Midbrain (tissue), 1 donor: ENCODE measurements around the gene IRX3.

ENCODE experiments used
- DNase-seq: peaks from one replicate; lab custom pipeline; 2025; lab: John Stamatoyannopoulos, UW

The IRX3 gene

DNA sequence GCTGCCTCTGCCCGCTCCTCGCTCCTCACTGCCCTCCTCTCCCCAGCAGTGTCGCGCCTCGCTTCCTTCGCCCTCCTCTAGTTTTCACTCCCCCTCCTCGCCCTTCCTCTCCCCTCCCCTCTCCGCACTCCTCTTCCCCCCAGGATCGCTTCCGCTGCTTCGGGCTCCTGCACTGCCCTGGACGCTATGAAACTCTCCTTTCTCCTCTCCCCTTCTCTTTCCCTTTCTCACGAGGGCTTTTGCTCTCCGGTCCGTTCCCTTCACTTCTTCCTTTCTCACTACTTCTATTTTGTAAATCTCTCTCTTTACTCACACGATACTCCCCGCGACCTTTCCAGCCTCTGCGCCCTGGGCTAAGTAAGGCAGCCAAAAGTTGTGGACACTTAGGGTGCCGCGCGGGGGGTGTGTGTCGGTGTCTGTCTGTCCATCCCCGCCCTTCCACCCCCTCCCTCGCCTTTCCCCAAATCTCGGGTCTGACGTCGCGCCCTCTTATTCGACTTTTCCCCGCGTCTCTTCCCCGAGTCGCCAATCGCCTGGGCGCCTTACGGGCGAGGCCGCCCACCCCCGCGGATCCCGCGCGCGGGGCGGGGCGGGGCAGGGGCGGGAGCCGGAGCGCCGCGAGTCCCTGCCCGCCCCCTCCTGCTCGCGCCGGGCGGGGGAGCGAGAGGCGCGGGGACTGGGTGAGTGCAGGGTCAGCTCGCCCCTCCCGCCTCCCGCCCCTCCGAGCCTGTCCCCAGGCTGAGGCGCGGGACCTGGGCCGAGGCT lies at the start of gene IRX3:
Gene IRX3, minus strand, starts transcription at position 422 of the 765 bp plus-strand sequence. CDS start 737 bp downstream, outside the sequence.
- DNase-seq = peak; percentile 69

DNA sequence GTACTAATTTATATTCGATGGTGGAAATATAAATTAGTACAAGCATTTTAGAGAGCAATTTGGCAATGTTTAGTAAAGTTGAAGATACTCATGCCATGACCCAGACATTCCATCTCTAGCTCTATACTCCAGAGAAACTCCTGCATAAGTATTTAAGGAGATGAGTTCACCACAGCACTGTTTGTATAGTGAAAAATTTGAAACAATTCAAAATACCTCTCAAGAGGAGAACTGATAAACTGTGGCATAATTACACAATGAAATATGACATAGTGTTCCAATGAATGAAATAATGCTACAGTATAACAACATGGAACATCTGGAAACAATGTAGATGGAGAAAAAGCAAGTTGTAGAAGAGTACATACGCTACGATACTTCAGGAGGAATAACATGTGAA lies 48.6 kb upstream of the IRX3 start:
- no peak for DNase-seq

DNA sequence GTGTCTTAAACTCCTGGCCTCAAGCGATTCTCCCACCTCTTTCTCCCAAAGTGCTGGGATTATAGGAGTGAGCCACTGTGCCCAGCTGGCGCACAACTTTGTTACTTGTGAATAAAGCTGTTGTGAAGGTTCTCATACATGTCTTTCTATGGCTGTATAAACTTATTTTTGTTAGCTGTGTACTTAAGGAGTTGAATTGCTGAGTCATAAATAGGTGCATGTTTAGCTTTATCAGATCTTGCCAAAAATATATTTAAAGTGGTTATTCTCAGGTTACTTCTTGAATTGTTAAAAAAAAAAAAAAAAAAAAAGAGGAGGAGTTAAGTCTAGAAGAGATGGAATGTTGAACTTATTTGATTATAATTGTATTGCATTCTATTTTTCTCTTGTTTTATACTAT lies 47.6 kb upstream of the IRX3 start:
- DNase-seq = no peak

DNA sequence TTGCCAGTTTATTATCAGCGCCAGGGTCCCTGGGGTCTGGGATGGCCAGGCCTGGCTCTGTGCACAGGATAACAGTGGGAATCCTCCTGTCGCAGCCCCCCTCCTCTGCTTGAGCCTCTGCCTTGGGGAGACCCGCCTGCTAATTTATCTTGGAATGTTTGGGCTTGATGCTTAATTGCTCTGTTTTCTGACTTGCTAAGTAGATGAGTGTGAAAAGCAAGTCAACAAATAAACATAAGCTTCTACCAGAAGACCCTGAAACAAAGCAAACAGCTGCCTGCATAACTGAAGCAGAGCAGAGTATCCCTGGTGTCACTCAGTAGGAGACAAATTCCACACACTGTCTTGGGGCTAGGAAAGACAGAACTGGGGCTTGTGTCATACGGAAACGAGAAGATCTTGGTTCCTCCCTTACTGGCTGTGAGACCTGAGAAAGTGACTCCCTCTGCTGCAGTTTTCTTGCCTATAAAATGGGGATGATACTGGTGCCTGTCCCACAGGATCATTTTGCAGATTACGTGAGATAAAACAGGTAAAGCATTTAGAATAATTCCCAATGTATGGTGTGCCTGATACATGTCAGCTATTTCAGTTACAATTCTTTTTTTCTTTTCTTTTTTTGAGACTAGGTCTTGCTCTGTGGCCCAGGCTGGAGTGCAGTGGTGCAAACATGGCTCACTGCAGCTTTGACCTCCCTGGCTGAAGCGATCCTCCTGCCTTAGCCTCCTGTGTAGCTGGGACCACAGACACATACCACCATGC lies 44.8 kb upstream of the IRX3 start:
- no peak for DNase-seq

DNA sequence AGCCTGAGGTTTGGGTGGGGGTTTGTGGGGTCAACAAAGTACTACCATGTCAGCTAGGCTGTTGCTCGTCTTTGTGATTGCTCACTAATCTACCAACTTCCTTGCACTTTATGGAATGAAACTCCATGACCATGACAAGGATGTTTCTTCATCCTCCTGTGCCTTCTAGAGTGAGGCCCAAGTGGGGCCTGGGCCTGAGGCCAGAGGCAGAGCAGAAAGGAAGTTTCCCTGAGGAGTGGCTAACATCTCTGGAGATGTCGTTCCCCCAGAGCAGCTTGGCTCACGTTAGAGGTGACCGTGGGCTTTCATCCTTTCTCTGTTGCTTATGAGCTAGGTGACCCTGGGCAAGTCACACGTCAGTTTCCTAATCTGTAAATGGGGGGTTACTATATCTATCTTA lies 41.0 kb upstream of the IRX3 start:
- no peak for DNase-seq

DNA sequence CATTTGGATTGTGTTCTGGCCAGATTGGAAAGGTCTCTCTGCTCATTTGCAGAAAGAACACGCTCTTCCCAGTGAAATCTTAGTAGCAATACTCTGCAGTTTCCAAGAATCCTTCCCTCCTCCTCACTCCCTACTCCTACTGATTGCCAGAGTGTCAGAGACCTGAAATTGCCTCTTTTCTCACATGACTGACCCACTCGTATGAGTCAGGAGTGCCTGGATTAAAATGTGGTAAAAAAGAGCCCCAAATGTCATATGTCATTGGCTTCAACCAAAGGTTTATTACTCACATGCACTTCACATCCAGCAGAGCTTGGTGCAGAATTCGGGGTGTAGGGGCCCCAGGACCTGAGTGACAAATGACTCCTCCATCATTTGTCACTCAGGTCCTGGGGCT lies 39.7 kb upstream of the IRX3 start:
- no peak for DNase-seq

DNA sequence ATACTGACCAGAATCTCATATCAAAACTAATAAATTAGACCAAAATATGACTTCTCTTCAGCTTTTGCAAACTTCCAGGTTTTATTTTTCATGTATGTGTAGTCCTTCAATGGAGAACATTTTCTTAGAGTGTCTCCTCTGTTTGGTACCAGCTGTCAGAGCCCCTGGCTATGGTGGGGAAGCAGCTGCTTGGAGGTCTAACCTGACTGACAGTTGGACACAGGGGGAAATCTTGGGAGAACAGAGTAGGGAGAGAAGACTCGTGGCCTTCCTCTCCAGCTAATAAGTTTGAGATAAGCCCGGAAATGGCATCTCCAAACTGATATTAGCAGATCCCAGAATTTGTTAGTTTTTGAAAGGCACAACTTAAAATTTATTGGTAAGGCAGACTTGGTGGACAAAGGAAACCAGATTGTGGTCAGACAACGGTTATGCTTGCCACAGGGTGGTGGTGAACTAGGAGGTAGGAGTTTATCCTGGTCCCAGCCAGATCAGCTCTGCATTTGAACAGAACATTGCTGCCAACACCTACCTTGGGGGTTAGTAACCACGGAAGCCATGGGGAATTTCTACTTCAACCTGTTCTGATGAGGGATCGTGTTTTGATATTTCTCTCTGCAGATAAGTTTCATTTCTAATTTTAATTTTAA lies 39.2 kb upstream of the IRX3 start:
- no peak for DNase-seq

DNA sequence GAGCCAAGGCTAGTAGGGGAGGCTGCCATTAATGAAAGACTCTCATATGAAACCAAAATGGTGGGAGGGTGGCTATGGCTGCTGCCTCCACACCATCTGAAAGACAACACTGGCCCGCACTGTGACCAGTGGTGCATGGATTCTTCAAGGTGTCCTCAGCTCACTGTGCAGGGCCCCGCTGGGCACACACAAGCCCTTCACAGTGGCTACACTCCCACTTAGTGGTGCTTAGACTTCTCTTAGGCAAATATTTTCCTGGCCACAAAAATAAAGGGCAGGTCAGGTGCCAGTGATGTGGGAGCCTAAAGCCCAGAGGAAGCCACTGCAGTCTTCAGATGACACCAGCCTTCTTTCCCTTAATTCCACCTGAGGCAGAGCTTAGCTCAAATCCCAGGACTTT lies 38.1 kb upstream of the IRX3 start:
- DNase-seq = no peak

DNA sequence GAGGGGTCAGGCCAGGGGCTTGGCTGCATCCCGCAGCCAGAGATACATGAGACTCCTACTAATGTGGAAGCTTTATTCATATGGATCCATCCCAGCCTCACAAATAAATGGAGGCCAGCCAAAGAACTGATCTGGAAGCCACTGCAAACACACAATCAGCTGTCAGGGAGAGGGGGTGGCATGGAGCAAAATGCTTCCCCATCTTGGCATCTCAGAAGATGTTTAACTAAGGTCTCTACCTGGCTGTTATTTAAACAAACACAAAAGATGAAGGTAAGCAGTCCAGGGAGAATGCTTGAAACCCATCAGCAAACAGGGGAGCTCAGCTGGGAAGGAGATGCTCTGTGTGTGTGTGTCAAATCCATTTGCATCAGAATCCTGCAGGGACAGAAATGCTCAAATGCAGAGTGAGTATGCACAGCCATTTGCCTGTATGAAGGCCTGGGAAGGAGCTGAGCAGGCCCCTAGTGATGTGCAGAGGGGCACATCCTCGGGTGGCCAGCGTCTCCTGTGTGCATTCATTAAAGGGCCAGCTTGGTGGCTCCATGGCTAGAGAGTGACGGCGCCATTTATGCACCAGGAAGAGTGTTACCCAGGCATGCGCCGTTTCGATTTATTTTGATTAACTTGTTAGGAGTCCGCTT lies 34.2 kb upstream of the IRX3 start:
- no peak for DNase-seq

DNA sequence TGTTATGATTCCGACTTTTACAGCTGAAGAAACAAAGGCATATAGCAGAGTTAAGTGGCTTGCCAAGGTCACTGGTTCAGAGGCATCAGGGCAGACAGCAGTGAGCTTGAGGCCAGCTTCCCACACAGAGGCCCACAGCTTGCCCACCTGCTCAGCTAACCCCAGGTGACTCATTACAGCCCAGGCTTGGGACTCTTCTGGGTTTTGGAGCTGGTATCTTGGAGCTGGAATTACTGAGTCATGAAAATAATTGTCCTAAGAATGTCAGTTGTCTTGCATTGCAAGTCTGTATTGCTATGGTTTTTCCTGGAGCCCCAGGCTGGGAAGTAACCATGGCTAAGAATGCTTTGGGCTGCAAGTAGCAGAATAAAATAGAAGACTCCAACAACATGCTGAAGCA lies 32.4 kb upstream of the IRX3 start:
- no peak for DNase-seq

DNA sequence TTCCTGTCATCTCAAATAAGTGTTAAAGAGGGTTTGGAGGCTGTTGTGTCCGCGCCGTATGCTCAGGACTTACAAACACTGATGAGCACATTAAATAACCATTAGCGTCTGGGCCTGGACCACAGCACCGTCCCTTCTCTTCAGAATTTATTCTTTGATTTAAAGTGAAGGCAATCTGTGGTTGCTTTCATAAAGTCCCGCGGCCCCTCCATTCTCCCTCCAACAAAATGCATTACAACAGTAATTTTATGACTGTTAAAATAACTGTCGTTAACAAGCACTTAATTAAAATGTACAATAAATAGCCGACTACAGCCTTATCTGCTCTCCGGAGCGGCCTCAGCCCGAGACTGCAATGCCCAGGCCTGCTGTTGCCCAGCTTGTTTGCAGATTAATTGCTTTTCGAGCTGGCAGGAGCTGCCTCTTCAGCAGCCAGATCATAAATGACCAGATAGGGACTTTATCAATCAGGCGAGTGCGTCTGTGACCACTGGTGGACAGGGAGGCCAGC lies 30.6 kb upstream of the IRX3 start:
- DNase-seq = no peak

DNA sequence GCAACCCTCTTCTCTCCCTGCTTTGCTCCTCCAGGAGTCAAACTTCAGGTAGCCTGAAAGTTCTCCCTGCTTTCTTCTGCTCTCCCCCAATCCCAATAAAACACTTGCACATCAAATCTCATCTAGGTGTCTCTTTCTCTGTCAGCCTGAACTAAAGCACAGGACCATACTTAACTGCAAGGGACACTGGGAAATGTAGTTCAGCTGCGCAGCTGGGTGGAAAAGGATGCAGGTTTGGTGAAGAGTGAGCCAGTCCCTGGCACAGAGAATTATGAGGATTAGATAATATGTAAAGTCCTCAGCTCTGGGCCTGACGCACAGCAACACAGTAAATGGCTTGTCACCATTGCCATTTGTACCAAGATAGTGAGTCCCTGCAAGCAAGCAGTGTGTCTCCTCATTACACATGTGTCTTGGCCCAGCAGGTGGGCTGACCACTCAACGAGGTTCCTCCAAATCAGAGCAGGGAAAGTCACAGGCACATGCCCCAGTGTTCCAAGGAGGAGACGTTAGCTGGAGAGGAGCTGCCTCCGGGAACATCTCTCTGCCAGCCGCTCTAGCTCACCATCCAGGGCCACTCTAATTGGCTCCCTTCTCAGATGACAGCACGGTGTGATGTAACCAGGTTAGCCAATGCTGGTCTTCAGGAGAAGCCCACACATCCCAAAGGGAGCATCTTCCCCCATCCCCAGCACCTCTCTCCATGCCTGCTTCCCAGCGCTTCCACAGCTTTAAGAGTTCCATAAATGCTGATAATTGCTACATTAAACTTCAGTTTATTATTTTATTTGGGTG lies 29.7 kb upstream of the IRX3 start:
- DNase-seq = no peak

DNA sequence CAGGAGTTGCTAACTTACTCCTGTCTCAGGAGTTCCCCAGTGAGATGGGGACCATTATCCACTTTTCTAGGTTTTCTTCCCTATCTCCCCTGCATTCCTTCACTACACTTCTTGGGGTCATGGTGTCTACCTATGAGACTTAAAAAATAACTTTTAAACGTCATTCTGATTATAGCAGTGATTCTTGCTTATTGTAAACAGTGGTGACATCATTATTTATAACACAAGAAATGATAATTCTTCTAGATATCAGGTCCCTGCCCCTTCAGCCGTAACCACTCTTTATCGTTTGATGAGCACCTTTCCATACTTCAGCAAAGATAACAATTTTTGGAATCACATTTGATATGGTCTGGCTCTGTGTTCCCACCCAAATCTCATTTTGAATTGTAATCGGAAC lies 27.2 kb upstream of the IRX3 start:
- no peak for DNase-seq

DNA sequence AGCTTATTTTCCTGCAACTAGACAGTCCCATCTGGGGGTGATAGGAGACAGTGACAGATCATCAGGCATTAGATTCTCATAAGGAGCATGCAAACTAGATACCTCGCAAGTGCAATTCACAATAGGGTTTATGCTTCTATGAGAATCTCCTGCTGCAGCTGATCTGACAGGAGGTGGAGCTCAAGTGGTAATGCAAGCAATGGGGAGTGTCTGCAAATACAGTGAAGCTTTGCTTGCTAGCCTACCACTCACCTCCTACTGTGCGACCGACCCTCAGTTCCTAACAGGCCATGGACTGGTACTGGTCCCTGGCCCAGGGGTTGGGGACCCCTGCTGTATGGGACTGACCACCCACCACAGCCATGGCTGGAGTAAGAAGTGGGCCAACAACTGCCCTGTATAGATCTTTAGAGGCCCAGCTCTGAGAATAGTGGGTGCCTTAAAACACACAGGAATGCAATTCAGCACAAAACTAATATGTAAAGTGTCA lies 26.0 kb upstream of the IRX3 start:
- DNase-seq = no peak

DNA sequence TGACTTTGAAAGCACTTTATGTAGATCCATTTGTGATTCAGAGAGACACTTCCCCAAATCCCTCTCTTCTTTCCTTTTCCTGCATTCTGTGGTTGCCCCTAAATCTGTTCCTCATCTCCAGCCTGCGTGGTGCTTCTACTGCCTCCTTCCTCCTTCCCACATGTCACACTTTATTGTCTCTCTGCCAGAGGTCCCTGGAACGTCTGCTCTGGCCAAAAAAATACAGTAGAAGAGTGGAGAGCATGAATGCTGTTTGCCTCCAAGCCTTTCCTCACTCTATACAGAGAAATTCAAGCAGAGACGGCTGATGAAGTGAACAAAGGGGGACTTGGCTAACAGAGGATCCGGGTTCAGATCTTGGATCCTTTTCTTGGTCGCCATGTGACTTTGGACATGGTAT lies 22.8 kb upstream of the IRX3 start:
- no peak for DNase-seq

DNA sequence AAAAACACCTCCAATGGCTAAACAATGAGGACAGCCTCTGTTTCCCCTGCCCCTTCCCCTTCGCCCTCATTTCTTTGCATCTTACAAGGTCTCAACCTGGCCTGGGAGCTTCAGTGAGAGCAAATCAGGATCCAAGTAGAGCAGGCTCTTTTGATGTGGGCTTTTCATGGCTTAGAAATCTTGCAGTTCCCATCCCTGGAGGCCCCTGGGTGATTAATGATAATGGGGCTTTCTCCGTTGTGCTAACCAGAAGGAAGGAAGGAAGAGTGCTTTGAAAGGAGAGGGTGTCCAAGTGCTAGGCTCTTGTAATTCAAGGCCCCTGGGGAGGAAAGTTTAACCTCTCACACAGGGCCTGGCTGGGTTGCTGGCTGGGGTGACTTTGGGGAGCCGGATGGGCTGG lies 18.5 kb upstream of the IRX3 start:
- DNase-seq = no peak

DNA sequence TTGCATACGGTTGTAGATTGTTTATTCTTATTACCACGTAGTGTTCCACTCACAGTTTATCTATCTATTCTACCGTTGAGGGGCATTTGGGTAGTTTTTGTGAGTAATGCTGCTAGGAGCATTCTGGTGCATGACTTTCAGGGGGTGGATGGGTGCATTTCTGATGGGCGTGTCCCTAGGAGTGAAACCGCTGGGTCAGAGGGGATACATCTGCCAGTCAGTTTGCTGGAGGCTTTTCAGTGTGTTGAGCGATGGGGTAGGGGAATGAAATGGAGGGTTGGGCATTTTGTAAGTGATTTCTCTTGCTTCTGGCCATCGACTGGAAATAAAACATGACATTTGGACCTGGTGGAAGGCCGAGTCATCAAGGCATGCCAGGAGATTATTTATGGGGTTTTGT lies 17.0 kb upstream of the IRX3 start:
- no peak for DNase-seq

DNA sequence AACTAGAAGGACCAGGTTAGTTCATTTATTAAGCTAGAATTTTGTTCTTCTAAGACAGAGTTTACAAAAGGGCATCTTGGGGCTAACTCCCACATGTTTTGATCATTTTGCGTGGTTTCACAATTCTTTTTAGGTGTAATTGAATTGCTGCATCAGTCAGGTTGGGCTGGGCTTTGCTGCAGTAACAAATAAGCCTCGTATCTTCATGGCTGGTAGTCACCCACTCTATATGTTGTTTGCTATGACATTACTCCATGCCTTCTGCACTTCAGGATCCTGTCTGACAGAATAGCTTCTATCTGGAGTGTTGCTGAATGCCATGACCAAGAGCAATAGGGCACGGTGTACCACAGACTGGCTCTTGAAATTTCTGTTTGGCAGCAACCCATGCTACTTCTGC lies 10.6 kb upstream of the IRX3 start:
- no peak for DNase-seq

DNA sequence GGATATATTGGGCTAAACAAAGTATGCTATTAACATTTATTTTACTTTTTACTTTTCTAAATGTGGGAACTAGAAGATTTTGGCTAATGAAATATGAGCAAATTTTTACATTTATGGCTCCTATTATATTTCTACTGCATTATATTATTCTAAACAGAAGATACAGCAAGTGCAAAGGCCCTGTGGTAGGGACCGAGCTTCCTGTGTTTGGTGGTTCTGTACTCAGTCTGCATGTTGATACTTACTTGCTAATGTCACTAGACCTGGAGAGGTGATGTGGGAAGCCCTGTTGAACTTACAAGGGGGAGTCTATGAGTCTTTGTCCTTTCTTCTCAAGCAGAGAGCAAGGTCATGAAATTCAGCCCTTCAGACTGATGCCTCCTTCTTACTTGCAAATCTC lies 10.0 kb upstream of the IRX3 start:
- no peak for DNase-seq

DNA sequence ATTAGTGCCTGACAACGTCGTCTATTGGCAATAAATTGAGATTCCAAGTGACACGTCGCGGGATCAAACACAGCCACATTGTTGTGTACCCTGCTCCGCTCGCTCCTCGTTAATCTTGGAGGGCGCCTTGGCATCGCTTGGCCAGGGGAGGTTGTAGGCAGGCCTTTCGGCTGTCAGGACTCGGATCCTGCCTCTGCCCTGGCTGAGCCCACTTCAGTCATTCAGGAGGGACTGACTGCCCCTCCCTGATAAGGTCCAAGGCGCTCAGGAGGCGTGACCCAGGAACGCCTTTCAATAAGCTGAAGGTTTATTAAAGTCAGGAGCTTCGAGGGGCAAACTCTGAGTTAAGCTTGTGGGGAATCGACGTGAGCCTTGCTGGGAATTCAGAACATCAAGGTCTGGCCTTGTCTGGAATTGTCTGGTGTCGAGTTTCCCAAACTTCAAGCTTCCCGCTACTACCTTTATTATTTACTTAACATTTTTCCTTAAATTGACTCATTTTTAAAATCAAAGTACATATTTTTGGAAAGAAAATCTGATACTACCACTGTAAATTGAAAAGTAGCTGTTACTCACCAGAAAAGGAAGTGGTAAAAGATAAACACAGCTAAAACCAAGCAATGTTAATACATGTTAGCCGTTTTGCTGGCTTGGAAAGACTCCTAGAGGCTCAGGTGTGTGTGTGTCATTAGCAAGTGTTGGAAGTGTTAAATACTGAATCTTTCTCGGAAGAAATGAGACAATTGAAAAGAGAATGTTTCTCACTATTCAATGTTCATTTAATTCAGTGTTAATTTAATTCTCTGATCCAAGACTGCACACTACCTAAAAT lies 5.3 kb upstream of the IRX3 start:
- no peak for DNase-seq
